GM18502 (cell line): ENCODE results near the gene SCAF1.
"Not testable (repeated sequence)": the region's sequence is repeated elsewhere in the genome, so short reads cannot be mapped to it uniquely, and the experiment has no call there.

Experiments used
- ATAC-seq: cut with Tn5 transposase; IDR thresholded peaks from one replicate; pipeline ENCODE4 v1.9.1; 2021; ENCODE audit warnings: mild to moderate bottlenecking; ENCODE audit not compliant: unreplicated experiment, poor library complexity

The SCAF1 gene

DNA sequence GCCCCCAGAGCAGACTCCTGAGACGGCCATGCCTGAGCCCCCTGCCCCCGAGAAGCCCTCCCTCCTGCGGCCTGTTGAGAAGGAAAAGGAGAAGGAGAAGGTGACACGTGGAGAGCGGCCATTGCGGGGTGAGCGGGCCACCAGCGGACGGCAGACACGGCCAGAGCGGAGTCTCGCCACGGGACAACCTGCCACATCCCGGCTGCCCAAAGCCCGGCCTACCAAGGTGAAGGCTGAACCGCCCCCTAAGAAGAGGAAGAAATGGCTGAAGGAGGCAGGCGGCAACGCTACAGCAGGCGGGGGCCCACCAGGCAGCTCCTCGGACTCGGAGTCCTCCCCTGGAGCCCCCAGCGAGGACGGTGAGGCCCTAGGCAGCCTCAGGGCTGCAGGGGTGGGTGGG is 26.1 kb upstream of the SCAF1 start:
- no peak for ATAC-seq

DNA sequence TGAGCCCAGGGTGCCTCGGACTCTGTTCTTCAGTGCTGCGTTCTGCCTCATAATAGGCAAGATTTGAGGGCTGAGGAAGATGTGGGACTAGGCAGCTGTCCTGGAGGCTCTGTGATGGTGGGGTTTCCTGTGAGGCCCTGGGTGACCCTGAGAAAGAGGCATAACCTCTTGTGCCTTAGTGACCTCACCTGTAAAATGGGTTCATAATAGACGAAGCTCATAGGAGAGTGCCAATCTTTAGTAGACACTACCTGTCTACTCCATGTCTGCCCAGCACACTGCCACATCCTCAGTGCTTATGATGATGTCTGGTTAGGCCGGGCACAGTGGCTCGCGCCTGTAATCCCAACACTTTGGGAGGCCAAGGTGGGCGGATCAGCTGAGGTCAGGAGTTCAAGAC is 25.5 kb upstream of the SCAF1 start:
- ATAC-seq: no peak

DNA sequence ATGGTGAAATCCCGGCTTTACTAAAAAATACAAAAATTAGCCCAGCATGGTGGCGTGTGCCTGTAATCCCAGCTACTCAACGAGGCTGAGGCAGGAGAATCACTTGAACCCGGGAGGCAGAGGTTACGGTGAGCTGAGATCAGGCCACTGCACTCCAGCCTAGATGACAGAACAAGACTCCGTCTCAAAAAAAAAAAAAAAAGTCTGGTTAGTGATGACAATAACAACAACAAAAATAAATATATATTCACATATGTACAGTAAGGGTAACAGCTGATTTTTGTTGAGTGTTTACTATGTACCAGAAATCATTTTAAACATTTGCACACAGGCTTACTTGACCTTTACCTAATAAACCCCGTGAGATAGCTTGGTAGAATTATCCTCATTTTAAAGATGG is 25.1 kb upstream of the SCAF1 start:
- no peak for ATAC-seq

DNA sequence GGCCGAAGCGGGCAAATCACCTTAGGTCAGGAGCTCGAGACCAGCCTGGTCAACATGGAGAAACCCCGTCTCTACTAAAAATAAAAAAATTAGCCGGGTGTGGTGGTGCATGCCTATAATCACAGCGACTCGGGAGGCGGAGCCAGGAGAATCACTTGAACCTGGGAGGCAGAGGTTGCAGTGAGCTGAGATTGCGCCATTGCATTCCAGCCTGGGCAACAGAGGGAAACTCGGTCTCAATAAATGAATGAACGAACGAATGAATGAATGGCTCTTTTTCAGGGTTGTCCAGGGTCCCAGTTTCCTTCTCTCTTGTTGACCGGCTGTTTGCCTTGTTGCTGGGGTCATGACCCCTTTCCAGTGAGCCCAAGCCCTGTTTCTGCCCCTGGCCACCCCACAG is 24.1 kb upstream of the SCAF1 start:
- not testable (repeated sequence) for ATAC-seq

DNA sequence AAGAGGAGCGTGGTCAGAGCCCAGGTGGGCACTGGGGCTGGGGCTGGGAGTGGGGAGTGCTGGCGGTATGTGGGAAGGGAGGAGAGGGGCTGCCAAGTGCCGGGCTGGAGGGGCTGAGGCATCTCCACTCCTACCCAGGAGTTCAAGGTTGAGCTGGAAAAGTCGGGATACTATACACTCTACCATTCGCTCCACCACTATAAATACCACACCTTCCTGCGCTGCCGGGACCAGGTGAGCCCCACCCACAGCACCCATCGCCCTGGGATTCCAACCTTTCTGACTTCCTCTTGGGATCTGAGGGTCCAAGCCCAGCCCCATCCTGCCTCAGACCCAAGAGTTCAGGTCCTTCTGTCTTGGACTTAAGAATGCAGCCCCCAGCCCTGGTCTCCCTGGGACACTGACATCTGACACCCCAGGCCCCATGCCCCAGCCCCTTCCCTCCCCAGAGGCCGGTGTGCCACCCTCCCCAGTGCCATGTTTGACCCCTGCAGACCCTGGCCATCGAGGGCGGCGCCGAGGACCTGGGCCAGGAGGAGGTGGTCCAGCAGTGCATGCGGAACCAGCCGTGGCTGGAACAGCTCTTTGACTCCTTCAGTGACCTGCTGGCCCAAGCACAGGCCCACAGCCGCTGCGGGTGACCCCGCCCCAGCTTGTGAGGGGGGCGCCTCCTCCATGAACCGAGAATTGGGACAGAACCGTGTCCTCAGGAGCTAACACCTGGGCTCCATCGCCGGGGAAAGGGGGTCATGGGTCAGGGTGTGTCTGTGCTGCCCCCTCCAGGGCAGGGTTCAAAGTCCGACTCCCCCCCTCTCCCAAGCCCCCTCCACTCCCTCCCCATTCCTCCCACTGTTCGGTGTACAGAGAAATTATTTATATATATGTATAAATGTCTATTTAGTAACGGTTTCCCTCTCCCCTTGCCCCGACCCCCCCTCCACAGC is 16.8 kb upstream of the SCAF1 start:
- ATAC-seq: no peak

DNA sequence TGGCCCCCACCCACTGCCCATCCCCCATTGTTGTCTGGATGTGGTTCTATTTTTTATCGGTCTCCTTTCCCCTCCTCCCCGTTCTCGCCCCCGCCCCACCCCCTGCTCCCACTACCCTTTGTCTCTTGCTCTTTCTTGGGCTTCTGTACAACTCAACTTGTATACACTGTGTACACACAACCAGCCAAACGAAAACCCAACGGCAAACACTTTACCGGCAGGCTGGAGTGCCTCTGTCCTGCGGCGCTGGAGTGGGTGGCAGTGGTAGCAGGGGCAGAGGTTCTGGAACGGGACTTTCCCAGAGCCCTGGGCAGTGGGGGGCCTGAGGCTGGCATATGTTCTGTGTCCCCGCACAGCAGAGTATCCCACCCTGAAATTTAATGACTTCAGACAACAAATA is 15.8 kb upstream of the SCAF1 start:
- no peak for ATAC-seq

DNA sequence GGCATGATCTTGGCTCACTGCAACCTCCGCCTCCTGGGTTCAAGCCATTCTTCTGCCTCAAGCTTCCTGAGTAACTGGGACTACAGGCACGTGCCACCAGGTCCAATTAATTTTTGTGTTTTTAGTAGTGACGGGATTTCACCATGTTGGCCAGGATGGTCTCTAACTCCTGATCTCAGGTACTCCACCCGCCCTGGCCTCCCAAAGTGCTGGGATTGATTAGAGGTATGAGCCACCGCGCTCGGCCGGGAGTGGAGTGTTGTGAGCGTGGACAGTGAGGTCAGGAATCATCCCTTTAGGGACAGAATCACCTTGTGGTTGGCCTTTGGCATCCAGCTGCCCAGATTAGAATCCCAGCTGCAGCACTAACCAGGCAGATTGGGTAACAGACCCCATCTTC is 12.3 kb upstream of the SCAF1 start:
- no peak for ATAC-seq

DNA sequence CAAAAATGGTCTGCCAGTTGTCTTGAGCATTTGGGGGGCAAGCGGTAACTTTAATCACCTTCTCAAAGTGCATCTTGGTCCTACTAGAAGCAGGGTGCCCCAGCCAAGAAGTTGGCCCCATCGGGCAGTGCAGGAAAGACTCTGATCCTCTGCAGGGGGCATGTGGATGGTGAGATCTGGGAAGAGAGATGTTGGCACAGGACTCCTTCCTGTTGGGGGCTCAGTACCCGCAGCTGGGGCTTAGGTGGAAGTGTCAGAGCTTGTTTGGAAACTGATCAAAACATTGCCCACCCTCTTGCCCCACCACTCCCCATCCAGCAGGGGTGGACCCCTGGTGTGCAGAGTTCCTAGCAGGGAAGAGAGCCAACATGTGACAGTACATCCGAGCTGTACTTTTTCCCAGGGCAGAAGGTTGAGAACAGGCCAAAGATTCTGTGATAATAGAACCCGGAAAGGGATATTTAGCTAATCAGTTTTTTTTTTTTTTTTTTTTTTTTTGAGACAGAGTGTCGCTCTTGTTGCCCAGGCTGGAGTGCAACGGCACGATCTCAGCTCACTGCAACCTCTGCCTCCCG is 10.9 kb upstream of the SCAF1 start:
- ATAC-seq: no peak

DNA sequence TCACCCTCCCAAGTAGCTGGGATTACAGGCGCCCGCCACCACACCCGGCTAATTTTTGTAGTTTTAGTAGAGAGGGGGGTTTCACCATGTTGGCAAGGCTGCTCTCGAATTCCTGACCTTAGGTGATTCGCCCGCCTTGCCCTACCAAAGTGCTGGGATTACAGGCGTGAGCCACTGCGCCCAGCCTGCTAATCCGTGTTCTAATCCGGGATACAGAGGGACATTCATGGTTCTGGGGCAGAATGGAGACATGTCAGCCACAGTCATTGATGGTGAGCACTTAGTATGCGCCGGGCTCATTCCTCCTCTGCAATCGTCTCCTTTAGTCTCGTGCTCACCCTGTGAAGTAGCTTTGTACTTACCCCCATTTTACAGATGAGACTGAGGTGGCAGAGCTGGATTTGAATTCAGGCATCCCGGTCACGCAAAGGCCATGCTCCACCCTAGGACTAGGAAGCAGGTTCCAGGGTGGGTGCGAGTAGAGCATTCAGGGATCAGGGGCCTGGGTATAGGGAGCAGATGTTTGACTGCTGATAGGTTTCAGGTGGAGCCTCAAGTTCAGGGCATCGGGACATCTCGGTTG is 10.3 kb upstream of the SCAF1 start:
- ATAC-seq: no peak

DNA sequence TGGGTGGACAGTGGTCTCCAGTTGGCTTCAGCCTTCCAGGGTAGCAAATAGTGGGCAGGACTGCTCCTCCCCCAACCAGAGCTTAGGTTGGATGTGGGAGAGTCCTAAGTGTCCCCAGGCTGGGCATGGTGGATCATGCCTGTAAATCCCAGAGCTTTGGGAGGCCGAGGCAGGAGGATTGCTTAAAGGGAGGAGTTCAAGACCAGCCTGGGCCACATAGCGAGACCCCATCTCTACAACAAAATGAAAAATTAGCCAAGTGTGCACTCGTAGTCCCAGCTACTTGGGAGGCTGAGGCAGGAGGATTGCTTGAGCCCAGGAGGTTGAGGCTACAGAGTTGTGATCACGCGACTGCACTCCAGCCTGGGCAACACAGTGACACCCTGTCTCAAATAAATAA is 9.4 kb upstream of the SCAF1 start:
- ATAC-seq: no peak

DNA sequence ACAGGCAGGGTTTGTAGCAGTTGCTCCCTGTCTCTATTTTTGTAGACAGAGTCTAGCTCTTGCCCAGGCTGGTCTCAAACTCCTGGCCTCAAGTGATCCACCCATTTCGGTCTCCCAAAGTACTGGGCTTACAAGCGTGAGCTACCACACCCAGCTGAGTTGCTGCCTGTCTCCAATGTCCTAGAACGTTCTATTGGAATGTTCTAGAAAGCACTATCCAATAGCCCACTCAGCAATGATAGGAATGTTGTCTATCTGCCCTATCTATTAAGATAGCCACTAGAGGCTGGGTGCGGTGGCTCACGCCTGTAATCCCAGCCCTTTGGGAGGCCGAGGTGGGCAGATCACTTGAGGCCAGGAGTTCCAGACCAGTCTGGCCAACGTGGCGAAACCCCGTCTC is 8.7 kb upstream of the SCAF1 start:
- not testable (repeated sequence) for ATAC-seq

DNA sequence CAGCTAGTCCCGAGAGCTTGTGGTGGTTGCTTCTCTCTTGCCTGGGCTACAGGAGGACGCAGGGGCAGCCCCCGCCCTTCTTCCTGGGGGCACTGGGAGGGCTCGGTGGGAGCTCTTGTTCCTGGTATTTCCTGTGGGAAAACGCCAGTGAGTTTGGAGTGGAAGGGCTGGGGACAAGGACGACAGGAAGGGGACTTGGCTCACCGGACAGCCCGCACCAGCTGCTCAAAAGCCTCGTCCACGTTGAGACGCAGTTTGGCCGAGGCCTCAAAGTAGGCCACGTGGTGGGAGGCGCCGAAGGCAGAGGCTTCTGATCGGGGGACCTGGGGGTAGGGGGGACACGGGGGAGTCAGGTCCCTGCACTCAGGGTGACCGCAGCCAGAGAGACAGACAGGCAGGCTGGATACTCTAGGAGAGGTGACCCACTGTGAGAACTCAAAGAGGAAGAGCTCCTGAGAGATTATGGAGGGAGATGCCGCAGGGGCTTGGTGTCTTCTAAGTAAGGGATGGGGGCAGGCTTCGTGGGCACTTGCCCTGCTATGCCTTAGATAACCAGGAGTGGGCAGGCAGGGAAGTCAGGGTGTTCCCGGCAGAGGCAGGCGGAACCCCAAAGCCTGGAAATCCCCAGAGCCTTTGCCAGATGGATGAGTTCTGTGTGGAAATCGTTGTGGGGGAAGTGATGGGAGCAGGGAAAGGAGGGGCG is 6.3 kb upstream of the SCAF1 start:
- ATAC-seq: no peak

DNA sequence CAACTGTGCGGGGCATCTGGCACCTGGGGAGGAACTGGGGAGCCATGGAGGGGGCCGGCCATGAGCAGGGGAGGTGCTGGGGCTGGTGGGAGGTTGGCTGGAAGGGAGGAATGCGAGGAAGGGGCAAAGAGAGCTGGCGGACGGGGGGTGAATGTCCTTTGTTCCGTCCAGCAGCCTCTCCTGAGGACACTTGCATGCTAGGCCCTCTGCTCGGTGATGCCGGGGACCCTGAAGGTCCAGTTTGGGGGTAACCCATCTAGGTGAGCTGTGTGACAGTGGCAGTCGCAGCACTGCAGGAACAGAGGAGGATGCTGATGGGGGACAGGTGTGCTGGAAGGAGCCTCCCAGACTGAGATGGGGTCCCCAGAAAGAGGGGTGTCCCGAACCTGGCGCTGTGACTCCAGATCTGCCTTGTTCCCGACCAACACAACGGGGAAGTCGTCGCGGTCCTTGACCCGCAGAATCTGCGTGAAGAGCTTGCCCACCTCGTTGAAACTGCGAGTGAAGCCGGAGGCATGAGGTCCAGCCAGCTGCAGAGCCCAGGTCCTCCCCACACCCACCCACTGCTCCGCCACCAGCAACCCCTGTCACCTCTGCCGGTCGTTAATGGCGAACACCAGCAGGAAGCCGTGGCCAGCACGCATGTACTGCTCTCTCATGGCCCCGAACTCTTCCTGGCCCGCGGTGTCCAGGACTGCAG is 5.6 kb upstream of the SCAF1 start:
- ATAC-seq: no peak

DNA sequence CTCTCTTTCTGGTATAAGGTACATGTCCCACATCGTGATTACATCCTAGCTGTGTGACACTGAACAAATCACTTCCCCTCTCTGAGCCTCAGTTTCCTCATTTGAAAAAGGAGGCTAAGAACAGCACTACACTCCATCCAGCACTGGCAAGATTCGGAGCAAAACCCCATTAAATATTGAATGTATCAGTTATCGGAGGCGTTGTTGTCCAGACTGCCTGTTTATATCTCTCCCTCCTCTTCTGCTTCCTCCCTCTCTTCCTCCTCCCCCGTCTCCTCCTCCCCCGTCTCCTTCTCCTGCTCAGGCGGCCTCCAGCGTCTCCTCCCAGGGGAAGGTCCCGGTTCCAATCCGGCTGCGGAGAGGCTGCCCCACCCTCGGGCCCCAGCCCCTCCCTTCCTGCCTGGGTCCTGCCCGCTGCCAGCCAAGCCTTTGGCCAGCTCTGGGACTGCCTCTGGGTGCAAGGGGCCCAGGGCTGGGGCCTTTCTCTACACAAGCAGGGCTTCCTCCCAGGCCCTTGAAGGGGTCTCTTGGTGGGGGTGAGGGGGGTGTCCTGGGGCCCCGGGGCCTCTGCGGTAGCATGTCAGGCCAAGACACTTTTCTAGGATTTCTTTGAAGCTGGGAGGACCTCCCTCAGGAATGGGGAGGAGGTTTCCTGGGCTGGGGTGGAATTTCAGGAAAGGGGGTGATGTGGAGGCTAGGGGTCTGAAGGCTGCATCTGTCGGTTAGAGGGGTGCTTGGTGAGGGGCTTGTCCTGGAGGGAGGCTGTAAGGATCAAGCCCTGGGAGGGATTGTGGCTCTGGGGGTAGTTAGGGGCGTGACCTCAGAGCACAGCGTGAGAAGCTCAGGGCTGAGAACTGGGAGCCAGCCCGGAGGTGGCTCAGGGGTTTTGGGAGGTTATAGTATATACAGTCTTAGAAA is 3.9 kb upstream of the SCAF1 start:
- ATAC-seq: no peak

DNA sequence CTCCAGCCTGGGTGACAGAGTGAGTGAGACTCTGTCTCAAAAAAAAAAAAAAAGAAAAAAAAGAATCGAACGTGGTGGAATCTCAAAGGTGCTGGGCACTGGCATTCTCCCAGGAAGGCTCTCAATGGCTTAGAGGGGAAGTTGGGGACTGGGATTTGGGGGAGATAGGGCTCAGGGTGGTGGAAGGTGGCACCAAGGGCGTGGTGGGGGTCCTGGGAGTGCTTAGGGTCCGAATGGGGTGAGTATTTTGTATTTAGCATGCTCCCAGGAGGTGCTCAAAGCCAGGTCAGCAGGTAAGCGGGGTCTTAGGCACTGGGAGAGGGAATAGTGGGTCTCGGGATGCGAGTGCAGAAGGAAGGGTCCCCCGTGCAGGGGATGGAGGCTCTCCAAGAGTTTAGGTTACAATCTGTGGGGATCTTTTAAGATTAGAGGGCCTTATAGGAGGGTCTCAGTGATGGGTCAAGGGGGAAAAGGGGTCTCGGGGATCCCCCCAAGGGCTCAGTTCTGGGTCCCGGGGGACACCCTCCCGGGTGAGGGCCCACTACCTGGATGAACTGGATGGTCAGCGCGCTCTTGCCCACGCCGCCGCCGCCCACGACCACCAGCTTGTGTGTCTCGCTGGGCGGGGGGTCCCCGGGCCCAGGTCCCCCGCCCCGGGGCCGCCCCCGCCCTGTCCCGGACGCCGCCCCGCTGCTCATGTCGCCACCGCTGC is 2.5 kb upstream of the SCAF1 start:
- no peak for ATAC-seq

DNA sequence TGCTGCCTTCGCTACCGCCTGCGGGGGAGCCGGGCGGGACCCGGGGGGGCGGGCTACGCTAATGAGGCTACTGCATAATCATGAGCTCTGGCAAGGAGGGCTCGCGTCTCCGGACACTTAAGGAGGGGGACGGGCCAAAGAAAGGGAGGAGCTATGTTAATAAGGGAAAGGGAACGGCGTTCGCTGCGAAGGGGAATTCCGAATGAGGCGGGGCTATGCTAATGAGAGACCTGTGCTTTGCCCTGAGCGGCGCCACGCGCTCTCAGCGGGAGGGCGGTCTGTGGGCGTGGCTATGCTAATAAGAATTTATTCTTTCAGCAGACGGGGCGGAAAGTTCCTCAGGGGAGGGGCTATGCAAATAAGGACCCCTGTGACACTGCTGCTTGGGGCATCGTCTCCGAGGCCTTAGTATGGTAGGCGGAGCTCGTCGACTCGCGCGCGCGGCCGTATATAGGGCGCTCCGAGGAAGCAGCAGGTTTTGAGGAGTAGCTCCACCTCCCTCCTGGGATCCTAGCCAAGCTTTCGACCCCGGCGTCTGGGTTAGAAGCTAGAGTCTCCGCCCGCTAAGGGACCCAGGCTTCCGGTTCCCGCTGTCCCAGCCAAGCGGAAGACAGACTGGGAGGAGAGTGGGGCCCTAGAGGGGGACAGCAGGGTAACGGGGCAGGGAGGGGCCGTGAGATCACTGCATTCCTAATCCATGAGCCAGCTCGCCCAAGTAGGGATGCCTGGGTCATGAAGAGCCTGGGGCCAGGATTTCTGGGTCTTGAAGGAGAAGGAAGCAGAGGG is 1.7 kb upstream of the SCAF1 start, which contains the start of gene RRAS:
Gene RRAS (minus strand): TSS at position 31 of the 786 bp plus-strand sequence. CDS start 45 bp downstream, outside the sequence.
- ATAC-seq: peak; percentile 64

DNA sequence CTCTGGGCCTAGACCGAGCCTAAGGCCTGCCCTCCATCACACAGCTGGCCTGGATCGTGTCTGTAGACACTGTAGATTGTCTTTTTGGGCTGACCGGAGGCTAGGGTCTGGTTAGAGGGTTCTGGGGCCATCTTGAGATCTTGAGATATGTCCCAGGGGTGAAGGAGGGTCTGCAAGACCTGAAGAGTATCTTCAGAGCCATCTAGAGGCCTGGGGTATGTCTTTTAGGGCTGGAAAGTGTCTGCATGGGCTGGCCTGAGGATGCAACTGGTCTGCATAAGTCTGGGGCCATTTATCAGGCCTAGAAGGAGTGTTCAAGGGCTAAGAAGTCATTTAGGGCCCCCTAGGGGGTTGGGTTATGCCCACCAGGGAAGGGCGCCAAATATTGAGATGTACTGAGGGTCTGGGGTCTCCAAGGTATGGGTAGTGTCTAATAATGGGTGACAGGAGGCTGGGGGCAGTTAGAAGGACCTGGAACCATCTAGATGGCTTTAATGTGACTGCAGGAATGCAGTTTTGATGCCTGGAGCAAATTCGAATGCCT is 555 bp downstream of the SCAF1 start:
- no peak for ATAC-seq

DNA sequence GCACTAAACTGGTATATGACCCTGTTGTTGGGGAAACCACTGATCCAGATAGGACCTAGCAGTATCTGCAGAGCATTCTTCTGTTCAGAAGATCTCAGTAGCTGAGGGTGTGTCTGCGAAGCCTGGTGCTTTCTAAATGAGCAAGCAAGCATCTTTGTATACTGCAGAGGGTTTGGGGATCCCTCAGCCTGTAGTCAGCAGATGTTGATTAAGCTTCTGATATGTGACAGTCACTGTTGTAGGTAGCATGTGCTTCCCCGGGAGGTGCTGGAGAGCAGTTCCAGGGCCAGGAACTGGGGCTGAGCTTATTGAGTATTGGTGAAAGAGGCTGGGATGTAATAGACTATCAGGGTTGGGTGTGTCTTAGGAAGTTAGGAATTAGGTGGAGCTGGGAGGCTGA is 1.5 kb downstream of the SCAF1 start:
- no peak for ATAC-seq
